ENCODE data around the gene KLF2.

The KLF2 gene

DNA sequence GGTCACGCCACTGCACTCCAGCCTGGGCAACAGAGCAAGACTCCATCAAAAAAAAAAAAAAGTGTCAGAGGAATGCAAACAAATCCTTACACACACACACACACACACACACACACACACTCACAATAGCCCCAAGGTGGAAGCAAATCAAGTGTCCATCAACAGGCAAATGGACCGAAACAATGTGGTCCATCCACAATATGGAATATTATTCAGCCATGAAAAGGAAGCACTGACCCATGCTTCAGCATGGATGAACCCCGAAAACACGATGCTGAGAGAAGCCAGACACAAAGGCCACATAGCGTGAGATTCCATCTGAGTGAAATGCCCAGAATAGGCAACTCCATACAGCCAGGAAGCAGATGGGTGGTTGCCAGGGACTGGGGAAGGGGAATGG is 16.5 kb upstream of the KLF2 start:
- DNase-seq (ENCODE audit: low read depth), result no peak

DNA sequence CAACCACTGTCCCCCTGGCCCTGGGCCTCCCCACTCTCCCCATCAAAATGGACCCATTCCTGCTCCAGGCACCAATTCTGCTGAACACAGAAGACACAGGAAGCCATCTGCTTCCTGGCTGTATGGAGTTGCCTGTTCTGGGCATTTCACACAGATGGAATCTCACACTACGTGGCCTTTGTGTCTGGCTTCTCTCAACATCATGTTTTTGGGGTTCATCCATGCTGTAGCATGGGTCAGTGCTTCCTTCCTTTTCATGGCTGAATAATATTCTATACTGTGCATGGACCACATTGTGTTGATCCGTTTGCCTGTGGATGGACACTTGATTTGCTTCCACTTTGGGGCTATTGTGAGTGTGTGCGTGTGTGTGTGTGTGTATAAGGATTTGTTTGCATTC is 15.0 kb upstream of the KLF2 start:
- DNase-seq (ENCODE audit: low read depth), result no peak

DNA sequence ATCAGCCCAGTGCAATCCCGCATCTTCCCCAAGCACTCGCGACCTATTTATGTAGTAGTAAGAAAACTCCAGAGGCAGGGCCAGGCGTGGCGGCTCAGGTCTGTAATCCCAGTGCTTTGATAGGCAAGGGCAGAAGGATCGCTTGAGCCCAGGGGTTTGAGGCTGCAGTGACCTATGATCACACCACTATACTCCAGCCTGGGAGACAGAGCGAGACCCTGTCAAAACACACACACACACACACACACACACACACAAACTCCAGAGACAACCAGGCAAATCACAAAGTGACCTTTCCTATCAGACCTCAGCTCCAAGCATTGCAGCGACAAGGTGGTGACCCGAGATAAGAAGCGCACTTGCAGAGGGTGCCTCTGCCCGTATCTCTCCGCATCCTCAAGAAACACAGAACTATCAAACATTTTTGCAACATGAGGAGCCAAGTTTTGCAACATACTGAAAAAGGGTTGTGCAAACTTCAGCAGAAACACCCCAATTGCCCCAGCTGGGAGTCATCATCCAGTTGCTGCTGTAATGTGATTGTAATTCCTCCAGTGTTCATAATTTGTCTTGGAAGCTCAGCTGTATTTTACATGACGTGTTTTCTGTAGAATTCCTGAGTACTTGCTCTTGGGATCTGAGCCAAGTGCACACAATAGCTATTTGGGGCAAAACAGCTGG is 8.7 kb upstream of the KLF2 start:
- DNase-seq (ENCODE audit: low read depth), result no peak

DNA sequence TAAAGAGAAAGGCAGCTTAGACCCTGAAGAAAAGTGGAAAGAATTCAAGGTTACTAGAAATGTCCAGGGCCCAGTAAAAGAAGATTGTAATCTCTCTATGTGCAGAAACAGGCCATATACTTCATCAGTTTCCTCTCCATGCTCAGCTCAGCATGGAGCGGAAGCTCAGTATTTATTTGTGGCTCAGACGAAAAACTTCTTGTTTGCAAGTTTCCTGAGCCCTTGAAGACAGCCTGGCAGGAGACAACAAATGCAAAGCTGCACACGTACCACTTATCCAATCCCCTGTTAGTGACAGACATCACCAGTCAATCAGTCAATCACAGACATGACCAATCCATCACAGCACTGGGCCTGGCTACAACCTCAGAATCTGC is 8.1 kb upstream of the KLF2 start:
- DNase-seq (ENCODE audit: low read depth), result no peak

GRCh38 chr19:16319481-16319880 is 5.1 kb upstream of the KLF2 start:
- DNase-seq (ENCODE audit: low read depth), result no peak

GRCh38 chr19:16320987-16321386 is 3.6 kb upstream of the KLF2 start:
- no peak for DNase-seq (ENCODE audit: low read depth)

DNA sequence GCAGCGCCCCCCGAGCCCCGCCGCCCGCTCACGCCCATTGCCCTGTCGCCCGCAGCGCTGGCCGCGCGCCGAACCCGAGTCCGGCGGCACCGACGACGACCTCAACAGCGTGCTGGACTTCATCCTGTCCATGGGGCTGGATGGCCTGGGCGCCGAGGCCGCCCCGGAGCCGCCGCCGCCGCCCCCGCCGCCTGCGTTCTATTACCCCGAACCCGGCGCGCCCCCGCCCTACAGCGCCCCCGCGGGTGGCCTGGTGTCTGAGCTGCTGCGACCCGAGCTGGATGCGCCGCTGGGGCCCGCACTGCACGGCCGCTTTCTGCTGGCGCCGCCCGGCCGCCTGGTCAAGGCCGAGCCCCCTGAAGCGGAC is 518 bp downstream of the KLF2 start:
- DNase-seq (ENCODE audit: low read depth), result no peak

DNA sequence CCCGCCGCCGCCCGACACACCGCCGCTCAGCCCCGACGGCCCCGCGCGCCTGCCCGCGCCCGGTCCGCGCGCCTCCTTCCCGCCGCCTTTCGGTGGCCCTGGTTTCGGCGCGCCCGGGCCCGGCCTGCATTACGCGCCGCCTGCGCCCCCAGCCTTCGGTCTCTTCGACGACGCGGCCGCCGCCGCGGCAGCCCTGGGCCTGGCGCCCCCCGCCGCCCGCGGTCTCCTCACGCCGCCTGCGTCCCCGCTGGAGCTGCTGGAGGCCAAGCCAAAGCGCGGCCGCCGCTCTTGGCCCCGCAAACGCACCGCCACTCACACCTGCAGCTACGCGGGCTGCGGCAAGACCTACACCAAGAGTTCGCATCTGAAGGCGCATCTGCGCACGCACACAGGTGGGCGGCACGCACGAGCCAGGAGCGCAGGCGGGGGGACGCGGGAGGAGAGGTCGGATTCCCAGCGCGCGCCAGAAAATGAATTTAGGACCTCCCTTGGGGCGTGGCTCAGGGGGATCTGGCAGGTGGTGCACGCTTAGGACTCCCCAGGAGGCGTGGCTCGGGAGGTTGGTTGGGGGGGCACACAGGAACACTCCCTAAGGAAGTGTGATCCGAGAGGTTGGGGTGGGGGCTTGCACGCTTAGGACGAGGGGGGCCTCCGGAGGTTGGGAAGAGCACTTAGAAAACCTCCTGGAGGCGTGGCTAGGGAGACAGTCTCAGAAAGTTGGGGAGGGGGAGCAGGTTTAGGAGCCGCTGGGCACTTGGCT is 1.2 kb downstream of the KLF2 start:
- peak; percentile 40 for DNase-seq (ENCODE audit: low read depth)

DNA sequence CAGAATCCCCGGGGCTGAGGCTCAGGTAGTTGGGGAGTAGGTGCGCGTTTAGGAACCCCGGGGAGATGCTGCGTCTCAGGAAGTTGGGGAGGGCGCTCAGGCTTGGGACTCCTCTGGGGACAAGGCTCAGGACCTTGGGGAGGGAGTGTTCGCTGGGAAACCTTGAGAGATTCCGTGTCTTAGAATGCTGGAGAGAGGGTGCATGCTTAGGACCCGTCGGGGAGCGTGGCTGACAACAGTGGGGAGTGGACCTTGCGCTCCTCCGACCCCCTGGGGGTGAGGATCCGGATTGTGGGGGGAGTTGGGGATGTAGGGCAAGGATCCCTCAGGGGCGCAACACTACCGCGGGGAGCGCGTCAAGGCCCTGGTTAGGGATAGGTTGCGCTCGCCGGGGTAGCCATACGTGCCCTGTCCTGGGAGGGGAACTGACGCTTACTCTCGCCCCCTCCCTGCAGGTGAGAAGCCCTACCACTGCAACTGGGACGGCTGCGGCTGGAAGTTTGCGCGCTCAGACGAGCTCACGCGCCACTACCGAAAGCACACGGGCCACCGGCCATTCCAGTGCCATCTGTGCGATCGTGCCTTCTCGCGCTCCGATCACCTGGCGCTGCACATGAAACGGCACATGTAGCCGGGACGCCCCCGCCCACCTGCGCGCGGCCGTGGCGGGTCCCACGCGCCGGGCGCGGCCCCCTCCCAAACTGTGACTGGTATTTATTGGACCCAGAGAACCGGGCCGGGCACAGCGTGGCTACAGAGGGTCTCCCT is 2.0 kb downstream of the KLF2 start:
- peak; percentile 34 for DNase-seq (ENCODE audit: low read depth)

DNA sequence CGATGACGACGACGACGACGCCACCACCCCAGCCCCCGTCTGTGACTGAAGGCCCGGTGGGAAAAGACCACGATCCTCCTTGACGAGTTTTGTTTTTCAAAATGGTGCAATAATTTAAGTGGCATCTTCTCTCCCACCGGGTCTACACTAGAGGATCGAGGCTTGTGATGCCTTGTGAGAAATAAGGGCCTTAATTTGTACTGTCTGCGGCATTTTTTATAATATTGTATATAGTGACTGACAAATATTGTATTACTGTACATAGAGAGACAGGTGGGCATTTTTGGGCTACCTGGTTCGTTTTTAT is 2.5 kb downstream of the KLF2 start:
- no peak for DNase-seq (ENCODE audit: low read depth)

DNA sequence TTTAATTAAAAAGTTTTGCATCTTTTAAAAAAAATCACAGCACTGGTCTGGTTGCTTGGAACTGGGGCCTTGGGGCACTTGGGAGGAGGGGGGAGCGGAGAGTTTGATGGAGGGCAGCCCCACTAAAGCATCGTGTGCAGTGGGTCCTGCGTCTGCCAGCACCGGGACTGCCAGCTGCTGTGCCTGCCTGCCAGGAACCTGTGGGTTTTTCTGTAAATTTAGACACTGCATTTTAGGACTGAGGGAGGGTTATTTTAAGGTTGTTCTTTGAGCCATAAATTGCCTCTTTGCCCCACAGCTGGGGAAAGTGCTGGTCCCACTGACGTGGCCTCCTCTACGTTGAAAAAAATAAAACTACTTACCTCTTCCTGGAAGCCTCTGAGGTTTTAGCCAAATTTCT is 2.9 kb downstream of the KLF2 start:
- DNase-seq (ENCODE audit: low read depth), result no peak

DNA sequence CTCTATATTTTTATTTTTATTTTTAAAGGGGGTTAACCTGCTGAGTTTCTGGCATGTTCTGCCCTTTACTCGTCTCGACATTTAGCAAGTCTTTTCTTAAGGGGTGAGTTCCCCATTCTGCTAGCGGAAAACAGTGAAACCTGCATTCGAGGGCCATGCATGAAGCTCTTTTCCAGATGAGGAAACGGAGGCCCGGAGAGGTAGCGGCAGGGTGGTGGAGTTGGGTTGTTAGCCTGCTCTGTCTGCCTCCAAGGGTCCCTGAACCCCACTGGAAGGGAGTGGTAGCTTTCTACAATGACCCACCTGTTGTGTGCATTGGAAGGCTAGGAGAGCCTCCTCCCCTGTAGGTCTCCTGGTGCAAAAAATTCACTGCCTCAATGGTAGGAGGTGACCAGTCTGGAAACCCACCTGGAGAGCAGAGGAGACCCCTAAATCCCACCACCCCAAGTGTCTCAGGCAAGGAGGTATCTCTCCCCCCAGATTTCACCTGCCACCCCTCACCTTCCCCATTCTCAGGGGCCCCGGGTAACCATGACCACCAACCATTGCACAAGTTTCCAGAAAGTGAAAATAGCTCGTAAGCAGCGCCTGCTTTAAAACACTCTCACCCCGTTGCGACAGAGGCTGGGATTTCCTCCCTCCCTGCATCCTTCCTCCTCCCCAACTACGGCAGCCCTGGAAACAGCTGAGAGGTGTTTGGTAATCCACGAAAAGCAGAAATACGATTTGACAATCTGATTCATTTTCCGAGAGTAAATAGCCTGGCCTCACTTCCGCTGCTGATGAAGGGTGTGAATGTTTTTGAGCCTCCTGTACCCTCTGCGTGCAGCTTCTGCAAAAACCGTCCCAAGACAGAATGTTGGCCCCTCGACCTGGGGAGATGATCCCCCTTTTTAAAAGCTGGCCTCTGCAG is 3.5 kb downstream of the KLF2 start:
- peak; percentile 53 for DNase-seq (ENCODE audit: low read depth)

- DNase-seq (ENCODE audit: low read depth), result peak; percentile 60
Measured at GRCh38 chr19:16328824-16329482, 4.3 kb downstream of the KLF2 start.

DNA sequence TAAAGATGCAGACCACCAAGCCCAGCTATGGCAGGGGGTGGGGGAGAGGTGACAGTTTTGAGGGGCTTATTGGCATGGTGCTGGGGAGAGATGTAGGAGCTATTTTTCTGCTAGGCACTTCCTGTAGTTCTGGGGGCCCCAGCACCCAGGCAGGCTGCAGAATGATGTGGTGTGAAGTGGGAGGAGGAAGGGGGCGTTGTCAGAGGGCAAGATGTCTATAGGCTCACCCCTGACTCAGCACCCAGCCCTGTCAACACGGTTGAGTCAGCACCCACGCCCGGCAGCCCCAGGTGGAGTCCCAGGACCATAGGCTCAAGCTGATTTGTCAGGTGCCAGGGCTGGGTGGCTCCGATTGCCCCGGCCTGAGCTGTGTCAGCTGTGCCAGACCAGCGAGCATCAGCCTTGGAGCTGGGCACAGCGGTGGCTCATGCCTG is 5.8 kb downstream of the KLF2 start:
- DNase-seq (ENCODE audit: low read depth), result peak; percentile 94

DNA sequence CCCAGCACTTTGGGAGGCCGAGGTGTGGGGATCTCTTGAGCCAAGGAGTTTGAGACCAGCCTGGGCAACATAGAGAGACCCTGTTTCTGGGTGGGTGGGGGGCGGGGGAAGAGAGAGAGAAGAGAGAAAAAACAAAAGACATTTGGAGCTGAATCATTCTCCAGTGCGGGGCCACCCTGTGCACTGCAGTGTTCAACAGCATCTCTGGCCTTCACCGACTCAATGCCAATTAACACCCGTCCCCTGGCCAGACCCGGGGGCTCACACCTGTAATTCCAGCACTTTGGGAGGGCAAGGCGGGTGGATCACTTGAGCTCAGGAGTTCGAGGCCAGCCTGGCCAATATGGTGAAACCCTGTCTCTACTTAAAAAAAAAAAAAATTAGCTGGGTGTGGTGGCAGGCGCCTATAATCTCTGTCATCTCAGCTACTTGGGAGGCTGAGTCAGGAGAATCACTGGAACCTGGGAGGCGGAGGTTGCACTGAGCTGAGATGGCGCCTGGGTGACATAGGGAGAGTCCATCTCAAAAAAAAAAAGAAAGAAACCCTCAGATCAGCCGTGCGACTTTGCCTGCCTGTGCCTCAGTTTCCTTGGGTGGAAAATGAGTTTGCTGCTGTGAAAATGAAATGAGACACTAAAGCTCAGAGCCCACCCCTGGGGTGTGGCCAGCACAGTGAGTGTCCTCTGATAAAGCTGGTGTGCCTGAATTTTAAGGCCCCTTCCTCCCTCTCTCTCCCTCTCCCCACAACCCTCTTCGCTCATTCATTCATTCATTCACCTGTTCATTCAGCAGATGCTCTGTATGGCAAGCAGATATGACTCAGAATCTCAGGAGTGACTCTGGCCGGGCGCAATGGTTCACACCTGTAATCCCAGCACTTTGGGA is 6.4 kb downstream of the KLF2 start:
- DNase-seq (ENCODE audit: low read depth), result no peak

DNA sequence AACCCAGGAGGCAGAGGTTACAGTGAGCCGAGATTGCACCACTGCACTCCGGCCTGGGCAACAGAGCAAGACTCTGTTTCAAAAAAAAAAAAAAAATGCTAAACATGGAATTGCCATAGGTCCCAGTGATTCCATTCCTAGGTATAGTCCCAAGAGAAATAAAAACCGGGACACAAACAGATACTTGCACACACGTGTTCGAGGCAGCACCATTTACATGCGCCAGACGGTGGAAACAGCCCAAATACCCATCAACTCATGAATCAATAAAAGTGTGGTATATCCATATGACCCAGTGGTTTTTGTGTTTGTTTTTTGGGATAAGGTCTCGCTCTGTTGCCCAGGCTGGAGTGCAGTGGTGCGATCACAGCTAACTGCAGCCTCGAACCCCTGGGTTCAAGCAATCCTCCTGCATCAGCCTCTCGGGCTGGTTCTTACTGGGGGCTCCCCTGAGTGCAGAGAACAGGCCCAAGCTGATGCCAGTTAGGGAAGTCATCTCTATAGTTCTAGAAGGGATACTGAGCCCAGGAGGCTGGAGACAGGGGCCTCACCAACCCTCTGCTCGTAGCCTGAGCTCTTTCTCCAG is 8.5 kb downstream of the KLF2 start:
- DNase-seq (ENCODE audit: low read depth), result no peak

DNA sequence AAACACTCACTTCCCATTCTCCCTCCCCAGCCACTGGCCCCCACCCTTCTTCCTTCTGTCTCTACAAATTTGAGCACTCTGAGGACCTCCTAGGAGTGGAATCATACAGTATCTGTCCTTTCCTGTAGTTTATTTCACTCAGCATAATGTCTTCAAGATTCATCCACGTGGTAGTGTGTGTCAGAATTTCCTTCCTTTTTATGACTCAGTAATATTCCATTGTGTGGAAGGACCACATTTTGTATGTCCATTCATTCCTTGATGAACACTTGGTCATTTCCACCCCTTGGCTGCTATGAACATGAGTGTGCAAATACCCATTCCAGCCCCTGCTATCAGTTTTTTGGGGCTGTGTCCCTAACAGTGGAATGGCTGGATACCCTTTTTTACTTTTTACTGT is 9.8 kb downstream of the KLF2 start:
- no peak for DNase-seq (ENCODE audit: low read depth)

GRCh38 chr19:16335226-16335625 is 10.6 kb downstream of the KLF2 start:
- DNase-seq (ENCODE audit: low read depth), result no peak

GRCh38 chr19:16336571-16336970 is 11.9 kb downstream of the KLF2 start:
- DNase-seq (ENCODE audit: low read depth), result no peak

GRCh38 chr19:16337809-16338469 is 13.3 kb downstream of the KLF2 start:
- no peak for DNase-seq (ENCODE audit: low read depth)

All from T follicular helper cell (primary cell).